SK-N-SH (cell line): ENCODE results near the gene ART4. TPM values are rescaled to one million over a fixed set of nuclear protein-coding genes. Genes with fewer than 3 reads are reported as not detected.
A peak's percentile ranks its signal among the peaks of the same experiment; 100 is the strongest.

Experiments
- CTCF ChIA-PET: fragments of 300-600, 350-600 bp; formaldehyde crosslinking; extraction: SDS; loops from one replicate; lab custom pipeline; 2021; lab: Yijun Ruan, JAX
- POLR2A ChIA-PET: fragments of 350-600 bp; sonication (Branson Sonifier 250); formaldehyde crosslinking; extraction: SDS; loops from one replicate; lab custom pipeline; 2020; ENCODE audit warnings: antibody characterized with exemption, inconsistent platforms; lab: Yijun Ruan, JAX
- DNase-seq: peaks from one replicate; pipeline ENCODE4 v3.0.0; 2012
- H2AFZ ChIP-seq: fragments of 200-600 bp; sonication (generic); 2 replicates; pipeline ENCODE4 v1.8.1; 2016; ENCODE audit warnings: antibody characterized with exemption, mild to moderate bottlenecking, low read depth
- H3F3A ChIP-seq: fragments of 200-600 bp; sonication (generic); replicated peaks from 2 replicates; pipeline ENCODE3; 2016; ENCODE audit warnings: antibody characterized with exemption, mild to moderate bottlenecking; ENCODE audit not compliant: insufficient read depth
- H3K27ac ChIP-seq, 2 experiments: fragments of 200-500 bp in 1 of 2; fragments of 200-600 bp in 1 of 2; sonication (Bioruptor generic) in 1 of 2; sonication (generic), shearing (Covaris generic) in 1 of 2; 2 replicates each; pipeline versions ENCODE4 v1.5.1 to v1.6.1; 2014 to 2016; ENCODE audit warnings: low read depth in 2 of 2, inconsistent platforms in 1 of 2, low read length in 1 of 2, mild to moderate bottlenecking in 1 of 2, mixed read lengths in 1 of 2
- H3K27me3 ChIP-seq: fragments of 200-600 bp; sonication (generic), shearing (Covaris generic); 2 replicates; pipeline ENCODE4 v1.6.1; 2016; ENCODE audit warnings: mixed run types; ENCODE audit not compliant: insufficient read depth
- H3K36me3 ChIP-seq, 2 experiments: fragments of 200-500 bp in 1 of 2; fragments of 200-600 bp in 1 of 2; sonication (Bioruptor generic) in 1 of 2; sonication (generic) in 1 of 2; replicated peaks in 1 of 2; 2 replicates each; pipeline versions ENCODE3 to v1.5.1; 2014 to 2016; ENCODE audit warnings: low read length in 1 of 2, mild to moderate bottlenecking in 1 of 2; ENCODE audit not compliant: insufficient read depth in 2 of 2, control insufficient read depth in 1 of 2
- H3K4me1 ChIP-seq, 2 experiments: fragments of 200-500 bp in 1 of 2; fragments of 200-600 bp in 1 of 2; sonication (Bioruptor generic) in 1 of 2; sonication (generic), shearing (Covaris generic) in 1 of 2; 2 replicates each; pipeline versions ENCODE4 v1.5.1 to v1.6.1; 2014 to 2016; ENCODE audit warnings: low read depth in 1 of 2, low read length in 1 of 2, mixed run types in 1 of 2; ENCODE audit not compliant: insufficient read depth in 2 of 2, control insufficient read depth in 1 of 2
- H3K4me2 ChIP-seq: fragments of 200-600 bp; sonication (generic), shearing (Covaris generic); 2 replicates; pipeline ENCODE4 v1.6.1; 2017; ENCODE audit warnings: mixed run types
- H3K4me3 ChIP-seq, 2 experiments: fragments of 200-500 bp in 1 of 2; fragments of 200-600 bp in 1 of 2; sonication (Bioruptor generic) in 1 of 2; sonication (generic), shearing (Covaris generic) in 1 of 2; 2 replicates each; pipeline versions ENCODE4 v1.5.1 to v1.8.1; 2014 to 2016; ENCODE audit warnings: low read depth in 2 of 2, inconsistent platforms in 1 of 2, low read length in 1 of 2, mild to moderate bottlenecking in 1 of 2, mixed read lengths in 1 of 2, moderate library complexity in 1 of 2
- H3K79me2 ChIP-seq: fragments of 200-600 bp; sonication (generic); 2 replicates; pipeline ENCODE4 v1.8.1; 2017; ENCODE audit warnings: mild to moderate bottlenecking; ENCODE audit not compliant: insufficient read depth
- H3K9ac ChIP-seq: fragments of 200-600 bp; sonication (generic); 2 replicates; pipeline ENCODE4 v1.6.1; 2017; ENCODE audit warnings: mixed run types
- H3K9me2 ChIP-seq: fragments of 200-600 bp; sonication (generic); 2 replicates; pipeline ENCODE4 v1.6.1; 2017; ENCODE audit warnings: mixed run types
- H3K9me3 ChIP-seq: fragments of 200-600 bp; sonication (generic); 2 replicates; pipeline ENCODE4 v1.6.1; 2017; ENCODE audit warnings: mixed run types, mild to moderate bottlenecking, moderate library complexity
- H4K20me1 ChIP-seq: fragments of 200-600 bp; sonication (generic); 2 replicates; pipeline ENCODE4 v1.6.1; 2017; ENCODE audit warnings: mild to moderate bottlenecking, mixed run types; ENCODE audit not compliant: insufficient read depth
- CHD2 ChIP-seq: fragments of 150-350 bp; IDR thresholded peaks from 2 replicates; pipeline ENCODE4 v1.6.1; 2018; ENCODE audit warnings: low read length; ENCODE audit not compliant: partially characterized antibody
- ELF1 ChIP-seq: IDR thresholded peaks from 2 replicates; pipeline ENCODE4 v1.4.0; 2012
- EP300 ChIP-seq, 2 experiments: IDR thresholded peaks; 2 replicates each; pipeline versions ENCODE4 v1.4.0 to v1.6.1; 2012; ENCODE audit warnings: borderline replicate concordance in 1 of 2, low read depth in 1 of 2, low read length in 1 of 2
- EZH2phosphoT487 ChIP-seq: fragments of 200-600 bp; sonication (generic); IDR thresholded peaks from 2 replicates; pipeline ENCODE4 v1.6.1; 2017; ENCODE audit warnings: low read depth, mixed run types, mild to moderate bottlenecking, antibody characterized with exemption, moderate library complexity, borderline replicate concordance
- FOSL2 ChIP-seq: IDR thresholded peaks from 2 replicates; pipeline ENCODE4 v1.4.0; 2012; ENCODE audit warnings: low read depth, mild to moderate bottlenecking, moderate library complexity, borderline replicate concordance
- FOXJ3 ChIP-seq: sonication (generic); formaldehyde crosslinking; IDR thresholded peaks from 2 replicates; pipeline ENCODE4 v1.5.1; 2020; ENCODE audit warnings: mild to moderate bottlenecking, missing genetic modification reagents
- GATA2 ChIP-seq: sonication (generic); formaldehyde crosslinking; IDR thresholded peaks from 2 replicates; pipeline ENCODE4 v1.5.0; 2020; ENCODE audit warnings: mild to moderate bottlenecking, missing genetic modification reagents
- MAX ChIP-seq: IDR thresholded peaks from 2 replicates; pipeline ENCODE4 v1.4.0; 2012; ENCODE audit warnings: low read depth
- MEF2A ChIP-seq: IDR thresholded peaks from 2 replicates; pipeline ENCODE4 v1.4.0; 2012; ENCODE audit warnings: low read depth, borderline replicate concordance
- NFIC ChIP-seq: IDR thresholded peaks from 2 replicates; pipeline ENCODE4 v1.4.0; 2012; ENCODE audit warnings: borderline replicate concordance
- NRF1 ChIP-seq: IDR thresholded peaks from 2 replicates; pipeline ENCODE4 v1.6.1; 2012; ENCODE audit warnings: low read depth, mild to moderate bottlenecking, low read length
- POLR2AphosphoS5 ChIP-seq: IDR thresholded peaks from 2 replicates; pipeline ENCODE4 v1.6.1; 2012; ENCODE audit warnings: low read depth, low read length
- RAD21 ChIP-seq: IDR thresholded peaks from 2 replicates; pipeline ENCODE4 v1.6.1; 2012; ENCODE audit warnings: mild to moderate bottlenecking, low read length
- RXRA ChIP-seq: IDR thresholded peaks from 2 replicates; pipeline ENCODE4 v1.4.0; 2012; ENCODE audit warnings: low read depth, mild to moderate bottlenecking, borderline replicate concordance
- SMC3 ChIP-seq: IDR thresholded peaks from 2 replicates; pipeline ENCODE4 v1.6.1; 2012; ENCODE audit warnings: low read depth, low read length, improper control_type of control experiment
- TAF1 ChIP-seq: IDR thresholded peaks from 2 replicates; pipeline ENCODE4 v1.6.1; 2012; ENCODE audit warnings: low read depth, mild to moderate bottlenecking, low read length, moderate library complexity, borderline replicate concordance
- TCF12 ChIP-seq: IDR thresholded peaks from 2 replicates; pipeline ENCODE4 v1.4.0; 2012
- TEAD4 ChIP-seq: IDR thresholded peaks from 2 replicates; pipeline ENCODE4 v1.4.0; 2012; ENCODE audit warnings: mild to moderate bottlenecking, borderline replicate concordance; ENCODE audit not compliant: insufficient read depth
- USF1 ChIP-seq: IDR thresholded peaks from 2 replicates; pipeline ENCODE4 v1.4.0; 2012; ENCODE audit warnings: low read depth, borderline replicate concordance
- USF2 ChIP-seq: fragments of 150-350 bp; IDR thresholded peaks from 2 replicates; pipeline ENCODE4 v1.6.1; 2017; ENCODE audit warnings: antibody characterized with exemption, low read length, low read depth, borderline replicate concordance
- YY1 ChIP-seq: IDR thresholded peaks from 2 replicates; pipeline ENCODE4 v1.4.0; 2012; ENCODE audit warnings: low read depth, mild to moderate bottlenecking
- WGBS: methylation state at CpG from one replicate; pipeline ENCODE4 v1.1.6; 2017; ENCODE audit warnings: low lambda C conversion rate; 5-methylcytosine and 5-hydroxymethylcytosine counted together
- polyA plus RNA-seq, 3 experiments: library from polyadenylated mRNA; depleted of rRNA; stranded (reverse); fragments of >200 nt; gene quantifications; 2 replicates each; pipeline ENCODE4 v1.2.3, GENCODE V29; 2012

Gene ART4
- polyA plus RNA-seq, 1 of the 3 experiments (the other 2 are of a cell fraction), result not detected

- no peaks in the 10 kb centered on the region for H3K9me3 ChIP-seq
- peak overlapping the region; percentile 26; the same call in 1 of the 2 replicates for H3K4me2 ChIP-seq
- peaks cover 5 to 7% of the 10 kb centered on the region in 2 experiments; a peak in 2 of 4 replicates for H3K4me1 ChIP-seq
- H3K79me2 ChIP-seq, result no peaks in the 10 kb centered on the region
- TF ChIP-seq NFIC (peak; percentile 43; the same call in 1 of the 2 replicates), EP300 (IDR thresholded peaks at IDR 0.05; ENCODE audit: borderline replicate concordance in 1 of 2, low read depth in 1 of 2, low read length in 1 of 2) (peak in 1 of 2 experiments; percentile 57; a peak in 1 of 4 replicates), FOSL2 (peak; percentile 20; the same call in 1 of the 2 replicates), NRF1 (no peak), USF1 (no peak), EZH2phosphoT487 (no peak), TCF12 (peak; percentile 68), USF2 (no peak), RXRA (peak; percentile 71; the same call in 1 of the 2 replicates), MEF2A (0 out of 2 replicates have a peak, but pooled peaks have one; percentile 25), GATA2 (CRISPR knock-in tag) (no peak), CHD2 (no peak)
- TF ChIP-seq, all 33 proteins: peak for 6
- no peaks in the 10 kb centered on the region for H3K9me2 ChIP-seq
- CTCF ChIA-PET, result interaction anchor here (1.1 to 6.5 kb wide), 2 partner anchors 25 to 146 kb away, joined by 3 to 43 read pairs; no protein-coding TSS in a partner anchor
- H3K4me3 ChIP-seq, result no peak overlapping the region
- H4K20me1 ChIP-seq, result no peaks in the 10 kb centered on the region
- POLR2A ChIA-PET, result interaction anchor here (1.5 kb wide), 1 partner anchor 146 kb away, joined by 4 read pairs; no protein-coding TSS in a partner anchor
- peak overlapping the region; percentile 4; the same call in 1 of the 2 replicates for H3K9ac ChIP-seq
- peaks cover 3% of the 10 kb centered on the region for H3F3A ChIP-seq
- H3K27me3 ChIP-seq, result no peaks in the 10 kb centered on the region
- DNase-seq, result no peak
- peak overlapping the region in 1 of 2 experiments; percentile 68; a peak in 2 of 4 replicates for H3K27ac ChIP-seq
- WGBS, result 19% methylated on average over 2 of the region's 2 CpGs
- no peak overlapping the region for H2AFZ ChIP-seq
- no peaks in the 10 kb centered on the region for H3K36me3 ChIP-seq
Observed at GRCh38 chr12:14849661-14850060, 6.3 kb upstream of the ART4 start.

- POLR2A ChIA-PET, result no interaction called here
- Histone ChIP-seq H4K20me1 (no peaks in the 10 kb centered on the region), H3K36me3 (no peaks in the 10 kb centered on the region), H3K4me1 (peaks cover 11 to 14% of the 10 kb centered on the region in 2 experiments; a peak in 3 of 4 replicates), H3K9ac (no peak overlapping the region), H2AFZ (no peak overlapping the region), H3K4me2 (no peak overlapping the region), H3K27ac (no peak overlapping the region), H3K9me3 (no peaks in the 10 kb centered on the region), H3K27me3 (no peaks in the 10 kb centered on the region), H3K79me2 (no peaks in the 10 kb centered on the region), H3K4me3 (no peak overlapping the region), H3K9me2 (no peaks in the 10 kb centered on the region), H3F3A (peaks cover 3% of the 10 kb centered on the region)
- CTCF ChIA-PET, result interaction anchor here (0.8 to 6.5 kb wide), 8 partner anchors 8 to 374 kb away, joined by 3 to 43 read pairs (median 4); partner anchors contain the start of gene RERG
- DNase-seq, result no peak
- WGBS, result 89% methylated on average over 4 of the region's 4 CpGs
- TF ChIP-seq TEAD4 (no peak), NFIC (no peak), MAX (no peak), POLR2AphosphoS5 (no peak), USF1 (no peak), YY1 (no peak), ELF1 (no peak), TAF1 (no peak), RAD21 (no peak), RXRA (no peak), TCF12 (no peak), FOXJ3 (CRISPR knock-in tag) (no peak), SMC3 (no peak)
Observed at GRCh38 chr12:14846876-14847580, 3.7 kb upstream of the ART4 start.
